ENCODE measurements around the gene SEC63.

SEC63 gene

GRCh38 chr6:107853230-107853629 is 104.8 kb downstream of the SEC63 start:
- DNase-seq, result no peak

GRCh38 chr6:107849325-107849724 is 108.7 kb downstream of the SEC63 start:
- DNase-seq, result no peak

- DNase-seq, result peak; percentile 70 to 83 (median 82)
Observed at GRCh38 chr6:107847844-107848802, 109.9 kb downstream of the SEC63 start.

GRCh38 chr6:107846262-107846795 is 111.7 kb downstream of the SEC63 start:
- no peak for DNase-seq

GRCh38 chr6:107845777-107846176 is 112.2 kb downstream of the SEC63 start:
- no peak for DNase-seq

GRCh38 chr6:107843400-107843799 is 114.6 kb downstream of the SEC63 start:
- no peak for DNase-seq

GRCh38 chr6:107841275-107841670 is 116.7 kb downstream of the SEC63 start:
- peak in 1 of 3 experiments; percentile 19 for DNase-seq

- DNase-seq, result no peak
Observed at GRCh38 chr6:107840636-107841274, 117.3 kb downstream of the SEC63 start.

GRCh38 chr6:107833136-107833535 is 124.9 kb downstream of the SEC63 start:
- no peak for DNase-seq

- DNase-seq, result no peak
Observed at GRCh38 chr6:107832151-107833056, 125.6 kb downstream of the SEC63 start.

- DNase-seq, result no peak
Observed at GRCh38 chr6:107830060-107830459, 127.9 kb downstream of the SEC63 start.

GRCh38 chr6:107827541-107827940 is 130.5 kb downstream of the SEC63 start:
- DNase-seq, result no peak

GRCh38 chr6:107823047-107823557 is 134.9 kb downstream of the SEC63 start:
- no peak for DNase-seq

GRCh38 chr6:107822176-107823046 is 135.6 kb downstream of the SEC63 start:
- no peak for DNase-seq

- no peak for DNase-seq
Observed at GRCh38 chr6:107821591-107821990, 136.4 kb downstream of the SEC63 start.

GRCh38 chr6:107820338-107821261 is 137.4 kb downstream of the SEC63 start:
- peak; percentile 40 to 90 (median 63) for DNase-seq

GRCh38 chr6:107819964-107820337 is 138.1 kb downstream of the SEC63 start:
- peak; percentile 41 to 81 (median 63) for DNase-seq

- no peak for DNase-seq
Observed at GRCh38 chr6:107819217-107819616, 138.8 kb downstream of the SEC63 start.

- DNase-seq, result no peak
Observed at GRCh38 chr6:107818272-107818671, 139.7 kb downstream of the SEC63 start.

GRCh38 chr6:107817784-107818183 is 140.2 kb downstream of the SEC63 start:
- peak in 1 of 3 experiments; percentile 15 for DNase-seq
